Dermis blood vessel endothelial cell (primary cell): ENCODE measurements around the gene TMEM151B. TPM values are rescaled to one million over a fixed set of nuclear protein-coding genes. Genes with fewer than 3 reads are reported as not detected.
A peak's percentile ranks its signal among the peaks of the same experiment; 100 is the strongest.

Experiments
- DNase-seq: peaks from one replicate; pipeline ENCODE4 v3.0.0; 2010
- total RNA-seq: library from RNA; depleted of rRNA; stranded (reverse); fragments of >200 nt; gene quantifications from 2 replicates; pipeline ENCODE4 v1.2.3, GENCODE V29; 2014

Gene TMEM151B
- total RNA-seq, 1 donor from 2014 or later, result not detected

- no peak for DNase-seq
Measured at GRCh38 chr6:44233567-44234100, 36.6 kb upstream of the TMEM151B start.

GRCh38 chr6:44234101-44235025 is 35.9 kb upstream of the TMEM151B start:
- DNase-seq, result peak; percentile 81

- no peak for DNase-seq
Measured at GRCh38 chr6:44235269-44235668, 35.0 kb upstream of the TMEM151B start.

GRCh38 chr6:44235891-44236516 is 34.2 kb upstream of the TMEM151B start:
- no peak for DNase-seq

- peak; percentile 98 for DNase-seq
Measured at GRCh38 chr6:44237021-44237812, 33.0 kb upstream of the TMEM151B start.

- DNase-seq, result peak; percentile 84
Measured at GRCh38 chr6:44237813-44238433, 32.3 kb upstream of the TMEM151B start.

- no peak for DNase-seq
Measured at GRCh38 chr6:44238687-44239350, 31.4 kb upstream of the TMEM151B start.

GRCh38 chr6:44243345-44243744 is 26.9 kb upstream of the TMEM151B start:
- no peak for DNase-seq

- DNase-seq, result no peak
Measured at GRCh38 chr6:44245391-44245911, 24.8 kb upstream of the TMEM151B start.

- DNase-seq, result peak; percentile 89
Measured at GRCh38 chr6:44245912-44246662, 24.2 kb upstream of the TMEM151B start.

GRCh38 chr6:44246663-44247337 is 23.4 kb upstream of the TMEM151B start, which contains the start of gene HSP90AB1:
HSP90AB1 (plus strand) TSS chr6:44247101; CDS start chr6:44248630, 1,529 bp downstream.
- peak; percentile 98 for DNase-seq

- peak; percentile 72 for DNase-seq
Measured at GRCh38 chr6:44247338-44248302, 22.6 kb upstream of the TMEM151B start.

GRCh38 chr6:44248579-44248978 is 21.7 kb upstream of the TMEM151B start:
- no peak for DNase-seq

- no peak for DNase-seq
Measured at GRCh38 chr6:44249082-44249748, 21.0 kb upstream of the TMEM151B start.

GRCh38 chr6:44250067-44250717 is 20.1 kb upstream of the TMEM151B start:
- DNase-seq, result no peak

- no peak for DNase-seq
Measured at GRCh38 chr6:44250718-44251123, 19.5 kb upstream of the TMEM151B start.
